Ascending aorta (tissue), 2 donors: ENCODE measurements around the gene FREM2. TPM values are rescaled to one million over a fixed set of nuclear protein-coding genes. Genes with fewer than 3 reads are reported as not detected.

Experiments
- DNase-seq, 2 donors: peaks; one replicate each; pipeline ENCODE4 v3.0.0-alpha.2; 2019; ENCODE audit warnings: low spot score in 2 of 2
- H3K27ac ChIP-seq, 2 donors: fragments of 200-600 bp; sonication (generic); one replicate each; pipeline ENCODE4 v1.5.1; 2016 to 2017; ENCODE audit warnings: mild to moderate bottlenecking in 1 of 2
- H3K27me3 ChIP-seq: fragments of 200-600 bp; sonication (generic); one replicate; pipeline ENCODE4 v1.5.1; 2017
- H3K36me3 ChIP-seq, 2 donors: fragments of 200-600 bp; sonication (generic); one replicate each; pipeline ENCODE4 v1.5.1; 2016
- H3K4me1 ChIP-seq, 2 donors: fragments of 200-600 bp; sonication (generic); one replicate each; pipeline ENCODE4 v1.5.1; 2016 to 2017; ENCODE audit warnings: mild to moderate bottlenecking in 1 of 2
- H3K4me3 ChIP-seq, 2 donors: fragments of 200-600 bp; sonication (generic); one replicate each; pipeline ENCODE4 v1.5.1; 2016 to 2017; ENCODE audit warnings: mild to moderate bottlenecking in 1 of 2
- H3K9me3 ChIP-seq, 2 donors: fragments of 200-600 bp; sonication (generic); one replicate each; pipeline ENCODE4 v1.5.1; 2016
- CTCF ChIP-seq, 3 experiments: fragments of 200-600 bp in 2 of 3; fragments of 450-650 bp in 1 of 3; sonication (generic) in 2 of 3; IDR thresholded peaks; one replicate each; pipeline ENCODE4 v1.5.1; 2016 to 2019; ENCODE audit warnings: antibody characterized with exemption in 3 of 3, mild to moderate bottlenecking in 1 of 3, moderate library complexity in 1 of 3
- intact Hi-C: fragments of 100-400 bp; cut with DNase I; formaldehyde crosslinking; loops from one replicate; pipeline ENCODE4 v1.15.1; 2023
- total RNA-seq: library from RNA; depleted of rRNA; stranded (reverse); fragments of >200 nt; gene quantifications from one replicate; pipeline ENCODE4 v1.1.0, GENCODE V29; 2016

Gene FREM2
- total RNA-seq, 1 donor from 2014 or later = not detected

- no peak for TF ChIP-seq CTCF (IDR thresholded peaks at IDR 0.05)
- DNase-seq = no peak
- H3K27me3 ChIP-seq = no peaks in the 10 kb centered on the region
- intact Hi-C loops = no loop called here
- H3K4me3 ChIP-seq = no peak overlapping the region
- H3K27ac ChIP-seq = no peak overlapping the region
- no peaks in the 10 kb centered on the region for H3K4me1 ChIP-seq
- H3K9me3 ChIP-seq = no peaks in the 10 kb centered on the region
- H3K36me3 ChIP-seq = no peaks in the 10 kb centered on the region
These were observed 72.5 kb downstream of the FREM2 start for GRCh38 chr13:38759390-38759789.

GRCh38 chr13:38763446-38764381 is 76.8 kb downstream of the FREM2 start:
- peak in 1 of 3 experiments; percentile 39 for TF ChIP-seq CTCF (IDR thresholded peaks at IDR 0.05)
- no peak for DNase-seq
- no peaks in the 10 kb centered on the region for H3K27me3 ChIP-seq
- no peaks in the 10 kb centered on the region for H3K9me3 ChIP-seq
- H3K4me3 ChIP-seq = no peak overlapping the region
- H3K4me1 ChIP-seq = no peaks in the 10 kb centered on the region
- no peak overlapping the region for H3K27ac ChIP-seq
- no peaks in the 10 kb centered on the region for H3K36me3 ChIP-seq
- intact Hi-C loops = no loop called here

GRCh38 chr13:38766799-38767198 is 79.9 kb downstream of the FREM2 start:
- Histone ChIP-seq H3K36me3 (no peaks in the 10 kb centered on the region), H3K4me1 (no peaks in the 10 kb centered on the region), H3K27ac (no peak overlapping the region), H3K4me3 (no peak overlapping the region), H3K27me3 (no peaks in the 10 kb centered on the region), H3K9me3 (no peaks in the 10 kb centered on the region)
- intact Hi-C loops = no loop called here
- TF ChIP-seq CTCF (IDR thresholded peaks at IDR 0.05) = no peak
- no peak for DNase-seq

GRCh38 chr13:38767506-38768265 is 80.8 kb downstream of the FREM2 start:
- H3K9me3 ChIP-seq = no peaks in the 10 kb centered on the region
- no peak overlapping the region for H3K4me3 ChIP-seq
- DNase-seq = no peak
- intact Hi-C loops = no loop called here
- no peaks in the 10 kb centered on the region for H3K27me3 ChIP-seq
- no peaks in the 10 kb centered on the region for H3K36me3 ChIP-seq
- TF ChIP-seq CTCF (IDR thresholded peaks at IDR 0.05) = no peak
- H3K27ac ChIP-seq = no peak overlapping the region
- no peaks in the 10 kb centered on the region for H3K4me1 ChIP-seq

GRCh38 chr13:38769526-38769925 is 82.6 kb downstream of the FREM2 start:
- Histone ChIP-seq H3K9me3 (no peaks in the 10 kb centered on the region), H3K27ac (no peak overlapping the region), H3K36me3 (no peaks in the 10 kb centered on the region), H3K27me3 (no peaks in the 10 kb centered on the region), H3K4me3 (no peak overlapping the region), H3K4me1 (no peaks in the 10 kb centered on the region)
- DNase-seq = no peak
- intact Hi-C loops = no loop called here
- TF ChIP-seq CTCF (IDR thresholded peaks at IDR 0.05) = no peak
